ENCODE data around the gene KMT2C.

DNA sequence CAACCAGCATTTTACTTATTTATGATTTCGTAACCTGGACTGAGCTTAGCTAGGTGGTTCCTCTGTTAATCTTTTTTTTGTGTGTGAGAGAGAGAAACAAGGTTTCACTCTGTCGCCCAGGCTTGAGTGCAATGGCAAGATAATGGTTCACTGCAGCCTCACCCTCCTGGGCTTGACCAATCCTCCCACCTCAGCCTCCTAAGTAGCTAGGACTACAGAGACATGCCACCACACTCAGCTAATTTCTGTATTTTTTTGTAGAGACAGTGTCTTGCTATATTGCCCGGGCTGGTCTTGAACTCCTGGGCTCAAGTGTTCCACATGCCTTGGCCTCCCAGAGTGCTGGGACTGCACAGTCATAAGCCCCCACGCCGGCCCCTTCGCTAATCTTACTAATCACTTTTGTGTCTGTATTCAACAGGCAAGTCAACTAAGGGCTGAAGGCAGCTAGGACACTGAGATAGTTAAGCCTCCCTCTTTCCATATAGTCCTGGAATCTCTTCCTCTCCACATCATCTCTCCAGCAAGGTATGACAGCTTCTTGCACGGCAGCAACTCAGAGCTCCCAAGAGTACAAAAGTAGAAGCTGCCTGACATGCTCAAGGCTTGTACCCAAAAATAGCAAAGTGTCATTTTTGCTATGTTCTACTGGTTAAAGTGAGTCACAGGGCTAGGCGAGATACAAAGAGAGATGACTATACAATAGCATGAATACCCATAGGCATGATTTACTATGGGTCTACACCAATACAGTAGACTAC lies 11.3 kb downstream of the KMT2C start:
- no peak for TF ChIP-seq CTCF (IDR thresholded peaks at IDR 0.05)
- TF ChIP-seq POLR2A (IDR thresholded peaks at IDR 0.05): no peak
